HG02759 (cell line): ENCODE measurements around the gene KANTR.

Experiments
- ATAC-seq: cut with Tn5 transposase; IDR thresholded peaks from one replicate; pipeline ENCODE4 v1.9.1; 2021; ENCODE audit warnings: mild to moderate bottlenecking, moderate library complexity; ENCODE audit not compliant: unreplicated experiment

KANTR gene, protein sequence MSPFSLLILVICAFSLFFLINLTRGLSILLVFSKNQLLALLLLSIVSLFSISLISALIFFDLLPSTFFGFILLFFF

DNA sequence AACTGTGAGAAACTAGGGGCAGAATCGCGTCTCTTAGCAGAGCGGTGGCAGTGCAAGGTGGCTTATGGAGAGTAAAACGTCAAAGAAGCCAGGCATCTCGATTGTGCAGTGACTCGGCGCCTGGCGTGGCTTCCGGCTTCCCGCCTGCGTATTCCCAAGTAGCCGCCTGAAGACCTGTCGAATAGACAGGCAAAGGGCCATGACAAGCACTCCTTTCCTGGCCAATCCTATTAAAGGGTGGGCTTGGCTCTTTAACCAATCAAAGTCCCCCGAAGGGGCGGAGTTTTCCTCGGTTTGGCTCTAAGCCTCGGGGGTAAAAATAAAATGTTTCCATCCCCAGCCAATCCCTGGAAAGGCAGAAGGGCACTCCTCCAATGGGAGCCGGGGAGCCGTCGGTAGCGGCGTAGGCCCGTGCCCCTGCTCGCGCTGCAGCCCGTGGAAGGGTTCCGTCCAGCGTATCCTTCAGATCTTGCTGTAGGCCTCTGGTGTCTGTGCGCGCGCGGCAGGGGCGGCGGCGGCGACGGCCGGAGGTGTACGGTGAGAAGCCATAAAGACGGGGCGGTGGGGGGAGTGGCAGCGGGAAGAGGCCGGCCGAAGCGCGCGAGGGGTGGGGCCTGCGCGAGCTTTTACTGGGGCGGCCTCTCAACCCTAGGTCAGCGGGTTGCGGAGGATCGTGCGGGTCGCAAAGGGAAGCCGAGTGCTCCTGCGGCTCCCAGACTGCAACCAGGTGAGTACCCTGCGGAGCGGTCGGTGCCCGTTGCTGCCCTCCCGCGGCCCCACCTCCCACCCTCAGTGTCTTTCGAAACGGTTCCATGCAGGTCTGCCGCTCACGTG lies at the start of gene KANTR:
Gene KANTR, plus strand, starts transcription at position 395 of the 834 bp plus-strand sequence. CDS start 30,131 bp downstream, outside the sequence.
- ATAC-seq, result peak; percentile 84

DNA sequence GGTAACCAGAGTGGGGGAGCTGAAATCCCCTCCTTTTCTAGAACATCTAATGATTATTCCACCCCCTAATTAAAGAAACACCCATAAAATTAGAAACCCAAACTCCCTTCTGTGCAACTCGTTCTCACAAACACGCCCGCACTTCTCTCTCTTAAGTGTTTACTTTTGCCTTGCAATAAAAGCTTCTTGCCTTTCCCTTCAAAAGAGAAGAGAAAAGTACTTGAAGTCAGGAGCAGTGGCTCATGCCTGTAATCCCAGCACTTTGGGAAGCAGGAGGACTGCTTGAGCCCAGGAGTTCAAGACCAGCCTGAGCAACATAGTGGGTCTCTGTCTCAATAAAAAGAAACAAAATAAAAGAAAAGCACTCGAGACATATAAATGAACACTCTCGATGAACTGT lies 48.9 kb upstream of the KANTR start:
- ATAC-seq, result no peak

DNA sequence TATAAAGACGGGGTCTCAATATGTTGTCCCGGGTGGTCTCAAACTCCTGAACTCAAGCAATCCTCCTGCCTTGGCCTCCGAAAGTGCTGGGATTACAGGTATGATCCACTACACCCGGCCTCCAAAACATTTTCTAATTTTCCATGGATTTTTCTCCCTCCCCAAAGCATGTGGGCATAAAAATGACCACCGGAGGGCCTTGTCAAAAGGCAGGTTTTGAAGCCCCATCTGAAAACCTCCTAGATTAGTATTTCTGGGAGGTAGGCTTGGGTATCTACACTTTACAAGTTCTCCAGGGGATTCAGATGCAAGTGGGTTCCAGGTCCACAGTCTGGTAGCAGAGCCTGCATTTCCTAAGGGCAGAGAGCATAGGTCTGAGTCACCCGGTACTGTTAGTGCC lies 46.7 kb upstream of the KANTR start:
- ATAC-seq, result no peak

DNA sequence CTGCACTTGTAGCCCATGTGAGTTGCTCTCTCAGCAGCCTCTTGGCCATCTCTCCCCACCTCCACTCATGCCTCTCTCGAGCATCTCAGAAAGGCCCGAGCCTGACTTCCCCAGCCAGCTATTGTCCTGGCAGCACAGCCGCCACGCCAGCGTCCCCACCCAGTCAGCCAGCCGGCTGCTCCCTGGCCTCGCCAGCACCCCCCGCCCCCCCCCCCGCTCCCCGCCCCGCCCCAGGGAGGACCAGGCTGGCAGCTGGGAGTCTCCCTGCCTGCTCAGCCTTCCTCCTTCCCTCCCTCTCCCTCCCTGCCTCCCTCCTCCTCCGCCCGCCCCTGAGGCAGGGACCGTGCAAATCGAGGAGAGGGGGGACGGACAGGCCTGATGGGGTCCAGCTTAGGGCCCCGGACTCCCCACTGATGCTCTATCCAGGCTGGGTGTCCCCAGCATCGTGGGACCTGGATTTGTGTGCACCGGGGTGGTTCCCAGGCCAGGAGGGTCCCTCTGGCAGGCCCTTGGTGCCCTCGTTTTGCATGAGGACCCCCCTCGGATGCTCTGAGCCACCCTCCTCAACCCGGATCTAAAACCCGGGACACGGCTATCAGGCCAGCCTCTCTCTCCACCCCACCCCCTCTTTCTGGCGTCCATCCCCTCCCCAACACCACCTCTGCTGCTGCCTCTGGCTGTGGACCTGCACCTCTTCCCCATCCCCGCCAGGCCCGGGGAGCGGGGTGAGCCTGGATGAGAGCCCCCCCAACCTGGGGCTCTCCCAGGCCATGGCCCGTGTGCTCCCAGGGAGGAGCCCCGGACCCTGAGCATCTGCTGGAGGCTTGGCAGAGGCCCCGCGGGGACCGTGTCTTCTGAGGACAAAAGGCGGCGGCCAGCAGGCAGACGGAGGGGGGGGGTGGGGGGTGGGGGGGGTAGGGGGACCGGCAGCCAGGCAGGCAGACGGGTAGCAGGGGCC lies 45.5 kb upstream of the KANTR start, which contains the start of gene GPR173:
Gene GPR173, plus strand, starts transcription at position 621 of the 958 bp plus-strand sequence. CDS start 27,833 bp downstream, outside the sequence.
- no peak for ATAC-seq

DNA sequence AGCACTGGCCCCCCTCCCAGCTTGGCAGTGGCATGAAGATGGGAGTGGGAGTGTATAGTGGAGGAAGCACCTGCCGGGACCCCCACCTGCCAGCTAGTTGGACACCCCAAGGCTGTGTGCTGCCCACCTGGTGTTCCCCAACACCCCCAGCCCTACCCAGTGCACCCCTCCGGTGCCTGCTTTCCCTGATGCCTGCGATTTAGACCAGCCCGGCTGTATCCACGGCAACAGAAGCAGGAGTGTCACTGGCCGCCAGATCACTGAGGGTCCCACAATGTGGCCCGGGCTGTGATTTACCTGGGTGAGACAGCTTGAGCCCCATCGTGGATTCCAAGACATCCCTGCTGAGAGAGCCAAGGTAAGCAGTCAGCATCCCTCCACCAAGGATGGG lies 44.8 kb upstream of the KANTR start:
- no peak for ATAC-seq

DNA sequence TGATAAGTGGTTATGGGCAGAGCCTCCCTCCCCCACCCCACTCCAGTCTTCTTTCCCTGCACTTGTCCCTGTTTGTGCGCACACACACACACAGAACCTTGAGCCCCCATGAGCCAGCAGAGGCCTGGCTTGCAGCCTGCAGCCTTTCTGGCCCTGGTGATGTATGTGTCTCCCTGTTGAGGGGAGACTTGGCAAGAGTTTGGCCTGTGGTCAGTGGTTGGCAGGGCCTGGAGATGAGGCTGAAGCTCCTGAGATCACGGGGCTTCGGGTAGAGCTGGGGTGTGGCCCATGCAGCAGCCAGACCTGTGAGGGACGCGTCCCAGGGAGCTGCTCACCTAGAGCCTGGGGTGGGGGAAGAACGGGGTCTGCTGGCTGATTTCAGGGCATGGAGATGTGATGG lies 43.1 kb upstream of the KANTR start:
- ATAC-seq, result no peak

DNA sequence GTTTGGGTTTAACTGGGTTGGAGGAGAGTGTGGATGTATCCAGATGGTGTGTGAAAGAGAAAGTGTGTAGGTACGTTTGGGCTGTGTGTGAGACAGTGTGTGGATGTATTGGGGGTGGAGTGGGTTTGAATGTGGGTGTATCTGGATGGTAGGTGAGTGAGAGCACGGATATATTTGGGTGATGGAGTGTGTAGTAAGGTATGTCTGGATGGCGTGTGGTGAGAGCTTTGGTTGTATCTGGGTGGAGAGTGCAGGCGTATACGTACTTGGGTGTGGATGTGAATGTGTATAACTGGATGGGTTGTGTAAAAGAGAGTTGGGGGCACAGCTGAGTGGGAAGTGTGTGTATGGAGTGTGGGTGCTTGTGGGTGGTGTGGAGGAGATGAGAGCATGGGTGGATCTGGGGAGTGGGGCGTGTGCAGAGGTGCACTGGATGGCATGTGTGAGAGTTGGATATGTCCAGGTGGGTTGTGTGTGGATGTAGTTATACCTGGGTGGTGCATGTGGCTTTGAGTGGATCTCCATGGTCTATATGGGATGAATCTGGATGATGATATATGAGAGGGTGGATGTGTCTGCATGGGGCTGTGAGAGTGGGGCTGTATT lies 38.6 kb upstream of the KANTR start:
- ATAC-seq, result no peak

DNA sequence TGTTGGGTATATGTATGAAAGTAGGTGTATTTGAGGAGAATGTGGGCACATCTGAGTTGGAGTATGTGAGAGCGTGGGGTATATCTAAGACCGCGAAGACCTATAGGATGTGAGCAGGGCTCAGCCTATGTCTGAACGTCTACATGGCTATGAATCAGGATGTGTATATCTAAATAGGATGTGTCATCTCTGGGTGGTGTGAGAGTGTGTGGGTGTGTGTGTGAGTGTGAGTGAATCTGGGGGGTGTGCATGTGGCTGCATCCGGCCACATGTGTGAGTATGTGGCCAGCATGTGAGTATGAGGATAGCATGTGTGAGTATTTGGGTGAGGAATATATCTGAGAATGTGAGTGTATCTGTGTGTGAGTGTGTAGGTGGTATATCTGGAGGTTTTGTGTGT lies 37.6 kb upstream of the KANTR start:
- no peak for ATAC-seq

DNA sequence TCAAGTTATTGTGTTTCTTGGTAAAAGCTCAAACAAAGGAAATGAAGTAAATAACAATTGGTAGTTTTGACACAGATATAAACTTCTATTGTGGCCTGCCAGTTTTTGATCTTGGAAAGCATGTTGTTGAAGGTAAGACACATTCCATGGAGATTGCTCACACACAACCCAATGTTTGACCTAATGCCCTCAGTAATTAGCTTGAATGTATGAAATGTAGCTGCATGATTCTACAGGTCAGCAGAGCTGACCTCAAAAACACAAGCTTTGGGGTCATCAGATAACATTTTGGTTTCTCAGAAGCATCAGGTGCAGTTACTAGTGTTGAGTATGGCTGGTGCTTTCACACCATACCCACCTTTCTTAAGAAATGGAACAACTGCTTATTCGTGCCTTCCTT lies 28.8 kb upstream of the KANTR start:
- no peak for ATAC-seq

DNA sequence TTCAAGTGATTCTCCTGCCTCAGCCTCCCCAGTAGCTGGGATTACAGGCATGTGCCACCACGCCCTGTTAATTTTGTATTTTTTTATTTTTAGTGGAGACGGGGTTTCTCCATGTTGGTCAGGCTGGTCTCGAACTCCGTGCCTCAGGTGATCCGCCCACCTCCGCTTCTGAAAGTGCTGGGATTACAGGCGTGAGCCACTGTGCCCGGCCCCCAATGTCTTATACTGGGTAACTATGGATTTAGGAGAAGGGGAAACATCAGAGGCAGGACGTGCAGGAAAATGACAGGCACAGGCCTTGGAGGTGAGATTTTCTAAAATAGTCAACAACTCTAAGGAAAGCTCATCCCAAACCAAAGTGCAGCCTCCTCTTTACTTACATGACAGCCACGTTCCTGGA lies 22.9 kb upstream of the KANTR start:
- ATAC-seq, result no peak

DNA sequence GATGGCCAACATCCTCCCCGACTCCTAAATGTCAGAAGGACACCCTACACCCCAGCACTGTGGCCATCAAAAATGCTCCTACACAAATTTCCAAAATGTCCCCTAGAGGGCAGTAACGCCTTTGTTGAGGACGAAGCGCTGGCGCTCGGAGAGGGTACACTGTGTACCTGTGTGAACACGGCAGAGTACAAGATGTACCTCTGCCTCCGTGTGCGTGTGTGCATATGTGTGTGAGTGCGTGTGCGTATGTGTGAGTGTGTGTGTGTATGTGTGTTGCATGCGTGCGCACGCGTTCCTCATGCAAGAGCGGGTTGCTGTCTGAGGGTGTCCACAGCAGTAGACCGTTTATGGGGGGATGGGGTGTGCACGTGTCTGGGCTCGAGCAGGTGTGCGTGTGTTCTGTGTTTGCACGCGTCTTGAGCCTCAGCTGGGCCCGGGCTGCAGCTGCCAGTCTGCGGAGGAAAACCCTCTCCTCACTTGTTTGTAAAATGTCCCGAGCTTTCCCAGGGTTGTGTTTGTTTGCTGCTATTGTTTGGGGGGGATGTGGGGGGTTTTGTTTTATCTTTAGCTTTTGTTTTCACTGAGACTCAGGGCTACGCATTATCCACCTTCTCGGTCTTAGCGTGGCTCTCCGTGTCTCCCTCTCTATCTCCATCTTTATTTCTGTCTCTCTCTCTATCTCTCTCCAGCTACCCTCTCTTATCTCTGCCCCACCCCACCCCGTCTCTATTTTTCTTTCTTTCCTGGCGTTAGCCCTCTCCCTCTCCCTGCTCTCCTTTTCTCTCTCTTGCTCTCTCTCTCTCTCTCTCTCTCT lies 22.1 kb upstream of the KANTR start:
- ATAC-seq, result peak; percentile 84

DNA sequence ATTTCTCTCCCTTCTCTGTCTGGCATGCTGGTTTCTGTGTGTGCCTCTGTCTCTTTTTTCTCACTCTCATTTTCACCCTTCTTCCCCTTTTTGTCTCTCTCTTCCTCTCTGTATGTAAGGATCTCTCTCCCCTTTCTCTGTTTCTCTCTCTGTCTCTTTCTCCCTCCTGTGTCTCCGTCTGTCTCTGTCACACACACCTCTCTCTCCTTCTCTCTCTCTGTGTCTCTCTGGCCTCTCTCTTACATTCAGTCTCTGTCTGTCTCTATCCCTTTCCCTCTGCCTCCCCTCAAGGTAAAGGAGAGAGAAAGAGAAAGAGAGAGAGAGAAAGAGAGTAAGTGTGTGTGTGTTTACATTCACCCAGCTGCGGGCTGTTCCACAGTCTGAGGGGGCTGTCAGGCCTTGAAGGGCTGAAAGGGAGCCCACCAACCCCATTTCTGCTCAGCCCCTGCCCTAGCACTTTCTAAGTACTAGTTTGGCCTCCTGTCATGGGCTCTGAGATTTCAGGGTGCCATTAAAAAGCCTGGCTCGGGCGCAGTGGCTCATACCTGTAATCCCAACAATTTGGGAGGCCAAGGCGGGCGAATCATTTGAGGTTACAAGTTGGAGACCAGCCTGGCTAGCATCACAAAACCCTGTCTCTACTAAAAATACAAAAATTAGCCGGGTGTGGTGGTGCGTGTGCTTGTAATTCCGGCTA lies 21.4 kb upstream of the KANTR start:
- no peak for ATAC-seq

DNA sequence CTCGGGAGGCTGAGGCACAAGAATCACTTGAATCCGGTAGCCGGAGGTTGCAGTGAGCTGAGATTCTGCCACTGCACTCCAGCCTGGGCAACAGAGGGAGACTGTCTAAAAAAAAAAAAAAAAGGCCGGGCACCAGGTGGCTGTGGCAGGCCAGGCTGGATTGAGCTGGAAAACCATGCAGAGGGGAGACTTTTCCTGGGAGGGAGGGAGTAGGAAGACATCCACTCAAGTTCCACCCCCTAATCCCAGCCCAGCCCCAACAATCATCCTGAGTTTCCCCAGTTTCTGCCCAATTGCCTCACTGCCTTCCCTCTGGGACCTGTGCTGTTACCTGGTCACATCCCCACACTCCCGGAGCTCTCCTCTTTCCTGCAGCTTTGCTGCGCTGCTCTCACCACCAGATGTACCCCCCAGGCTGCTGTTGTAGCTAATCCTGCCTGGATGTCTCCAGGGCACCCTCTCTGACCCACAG lies 20.8 kb upstream of the KANTR start:
- no peak for ATAC-seq

DNA sequence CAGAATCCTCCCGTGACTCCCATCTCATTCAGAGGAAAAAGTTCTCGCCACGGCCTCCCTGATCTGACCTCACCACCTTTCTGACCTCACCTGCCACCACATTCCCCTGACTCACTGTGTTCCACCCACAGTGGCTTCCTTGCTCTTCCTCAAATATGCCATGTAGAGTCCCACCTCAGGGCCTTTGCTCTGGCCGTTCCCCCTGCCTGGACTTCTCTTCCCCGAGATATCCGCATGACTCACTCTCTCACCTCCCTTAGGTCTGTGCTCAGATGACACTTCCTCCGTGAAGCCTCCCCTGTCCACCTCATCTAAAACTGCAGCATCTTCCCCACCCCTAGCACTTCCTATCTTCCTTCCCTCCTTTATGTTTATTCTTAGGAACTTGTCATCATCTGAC lies 18.9 kb upstream of the KANTR start:
- no peak for ATAC-seq

DNA sequence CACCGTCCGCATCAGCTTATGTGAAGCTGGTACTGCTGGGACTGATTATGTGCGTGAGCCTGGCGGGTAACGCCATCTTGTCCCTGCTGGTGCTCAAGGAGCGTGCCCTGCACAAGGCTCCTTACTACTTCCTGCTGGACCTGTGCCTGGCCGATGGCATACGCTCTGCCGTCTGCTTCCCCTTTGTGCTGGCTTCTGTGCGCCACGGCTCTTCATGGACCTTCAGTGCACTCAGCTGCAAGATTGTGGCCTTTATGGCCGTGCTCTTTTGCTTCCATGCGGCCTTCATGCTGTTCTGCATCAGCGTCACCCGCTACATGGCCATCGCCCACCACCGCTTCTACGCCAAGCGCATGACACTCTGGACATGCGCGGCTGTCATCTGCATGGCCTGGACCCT lies 17.3 kb upstream of the KANTR start:
- ATAC-seq, result no peak

DNA sequence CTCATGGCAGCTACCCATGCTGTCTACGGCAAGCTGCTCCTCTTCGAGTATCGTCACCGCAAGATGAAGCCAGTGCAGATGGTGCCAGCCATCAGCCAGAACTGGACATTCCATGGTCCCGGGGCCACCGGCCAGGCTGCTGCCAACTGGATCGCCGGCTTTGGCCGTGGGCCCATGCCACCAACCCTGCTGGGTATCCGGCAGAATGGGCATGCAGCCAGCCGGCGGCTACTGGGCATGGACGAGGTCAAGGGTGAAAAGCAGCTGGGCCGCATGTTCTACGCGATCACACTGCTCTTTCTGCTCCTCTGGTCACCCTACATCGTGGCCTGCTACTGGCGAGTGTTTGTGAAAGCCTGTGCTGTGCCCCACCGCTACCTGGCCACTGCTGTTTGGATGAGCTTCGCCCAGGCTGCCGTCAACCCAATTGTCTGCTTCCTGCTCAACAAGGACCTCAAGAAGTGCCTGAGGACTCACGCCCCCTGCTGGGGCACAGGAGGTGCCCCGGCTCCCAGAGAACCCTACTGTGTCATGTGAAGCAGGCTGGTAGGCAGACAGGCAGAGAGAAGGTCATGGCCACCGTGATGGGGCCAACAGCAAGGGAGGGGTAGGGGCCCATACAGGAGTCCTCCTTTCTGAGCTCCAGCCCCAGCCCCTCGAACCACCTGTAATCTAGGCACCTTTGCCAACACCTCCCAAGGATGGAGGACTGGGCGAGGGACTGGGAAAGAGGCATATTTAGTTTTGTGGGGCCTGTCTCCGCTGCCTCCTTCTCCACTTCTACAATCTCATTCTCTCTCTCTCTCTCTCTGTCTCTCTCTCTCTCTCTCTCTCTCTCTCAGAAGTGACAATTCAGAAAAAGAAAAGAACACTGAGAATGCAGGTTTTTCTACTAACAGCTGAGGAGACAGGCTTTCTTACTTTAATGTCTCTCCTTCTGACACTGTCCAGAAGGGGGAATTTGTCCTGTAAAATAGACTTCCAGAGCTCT lies 16.4 kb upstream of the KANTR start:
- ATAC-seq, result no peak

DNA sequence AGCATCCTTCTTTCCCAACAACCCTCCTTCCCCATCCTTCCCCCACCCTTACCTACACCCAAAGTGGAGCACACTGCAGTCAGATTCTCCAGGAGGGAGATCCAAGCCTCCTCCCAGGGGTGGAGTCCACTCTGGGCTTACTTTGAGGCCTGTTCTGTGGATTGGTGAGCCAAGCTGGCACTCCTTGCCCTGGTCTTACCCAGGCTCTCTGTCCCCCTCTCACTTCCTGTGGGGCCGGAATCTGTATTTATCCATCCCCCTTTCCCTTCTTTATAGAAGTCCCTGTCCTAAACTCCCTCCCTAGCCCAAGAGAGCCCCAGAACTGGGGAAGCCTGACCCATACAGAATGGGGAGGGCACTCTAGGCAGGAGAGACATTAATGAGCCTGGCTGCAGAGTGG lies 15.0 kb upstream of the KANTR start:
- ATAC-seq, result no peak
